A549 treated with RU486 at 1 μM for 4 hours (cell line): ENCODE results near the gene STX10. TPM values are rescaled to one million over a fixed set of nuclear protein-coding genes. Genes with fewer than 3 reads are reported as not detected.

Source experiments
- total RNA-seq: library from RNA; stranded (reverse); fragments of 200-300 nt; extraction: Qiagen RNA extraction; gene quantifications from 5 replicates; pipeline ENCODE4 v1.2.3, GENCODE V29; 2022; ENCODE audit warnings: low read depth

Gene STX10
- total RNA-seq = 40.9 to 63.2 TPM (median 59.4 TPM) in 5 replicates

GRCh38 chr19:13150187-13150930 lies at the start of gene STX10, which contains the start of gene IER2:
STX10 (minus strand) TSS chr19:13150375; CDS start chr19:13150173, 202 bp downstream.
IER2 (plus strand) TSS chr19:13150411; CDS start chr19:13153187, 2,776 bp downstream.

GRCh38 chr19:13117772-13118423 lies 32.3 kb downstream of the STX10 start, which contains the start of gene NACC1:
NACC1 (plus strand) TSS chr19:13118264; CDS start chr19:13135208, 16,944 bp downstream.

GRCh38 chr19:13116282-13117175 lies 33.6 kb downstream of the STX10 start, which contains the start of gene TRMT1:
TRMT1 (minus strand) TSS chr19:13116740; CDS start chr19:13116399, 341 bp downstream.

GRCh38 chr19:13102666-13103580 lies 47.3 kb downstream of the STX10 start, which contains the start of gene LYL1:
LYL1 (minus strand) TSS chr19:13102858; CDS start chr19:13101171, 1,687 bp downstream.

Other genes with a start within 250 kb of the STX10 start
- gene SYCE2, start 231.1 kb downstream of the STX10 start, total RNA-seq = 0.33 to 0.79 TPM (median 0.42 TPM) in 5 replicates
- 65.9 to 84.1 TPM (median 74.6 TPM) in 5 replicates for gene FARSA, start 216.7 kb downstream of the STX10 start, total RNA-seq
- 505 to 682 TPM (median 539 TPM) in 5 replicates for gene CALR, start 211.8 kb downstream of the STX10 start, total RNA-seq
- 68.9 to 85.3 TPM (median 84.8 TPM) in 5 replicates for gene RAD23A, start 204.5 kb downstream of the STX10 start, total RNA-seq
- gene GADD45GIP1, start 193.2 kb downstream of the STX10 start, total RNA-seq = 33.1 to 59.6 TPM (median 54.1 TPM) in 5 replicates
- not detected in 5 replicates for gene DAND5, start 180.8 kb downstream of the STX10 start, total RNA-seq
- gene NFIX, start 154.9 kb downstream of the STX10 start, total RNA-seq = 3.3 to 5.4 TPM (median 3.8 TPM) in 5 replicates
- gene LYL1, start 47.5 kb downstream of the STX10 start, total RNA-seq = 0.50 to 1.0 TPM (median 0.71 TPM) in 5 replicates
- gene TRMT1, start 33.6 kb downstream of the STX10 start, total RNA-seq = 34.4 to 39.6 TPM (median 38.0 TPM) in 5 replicates
- 26.1 to 47.1 TPM (median 39.3 TPM) in 5 replicates for gene NACC1, start 32.1 kb downstream of the STX10 start, total RNA-seq
- 54.6 to 90.5 TPM (median 81.4 TPM) in 5 replicates for gene IER2, start within 50 bp of the STX10 start, total RNA-seq